Prostate gland (tissue), 2 donors: Measurements from ENCODE around the gene NFATC1.

Experiments used
- POLR2A ChIP-seq: fragments of 450-650 bp; IDR thresholded peaks from one replicate; pipeline ENCODE4 v1.6.1; 2016; ENCODE audit warnings: antibody characterized with exemption, mild to moderate bottlenecking
- POLR2AphosphoS5 ChIP-seq: sonication (generic); formaldehyde crosslinking; IDR thresholded peaks from one replicate; pipeline ENCODE4 v1.6.1; 2017; ENCODE audit warnings: antibody characterized with exemption
- TF ChIP-seq, protein P1 (sequence below), 4 experiments: fragments of 200-600 bp in 2 of 4; fragments of 450-650 bp in 2 of 4; sonication (generic) in 2 of 4; IDR thresholded peaks; 1 replicate in 3 of 4; 2 replicates in 1 of 4; pipeline ENCODE4 v1.5.1; 2016 to 2019; ENCODE audit warnings: antibody characterized with exemption in 4 of 4, mild to moderate bottlenecking in 2 of 4, moderate library complexity in 2 of 4

DNA sequence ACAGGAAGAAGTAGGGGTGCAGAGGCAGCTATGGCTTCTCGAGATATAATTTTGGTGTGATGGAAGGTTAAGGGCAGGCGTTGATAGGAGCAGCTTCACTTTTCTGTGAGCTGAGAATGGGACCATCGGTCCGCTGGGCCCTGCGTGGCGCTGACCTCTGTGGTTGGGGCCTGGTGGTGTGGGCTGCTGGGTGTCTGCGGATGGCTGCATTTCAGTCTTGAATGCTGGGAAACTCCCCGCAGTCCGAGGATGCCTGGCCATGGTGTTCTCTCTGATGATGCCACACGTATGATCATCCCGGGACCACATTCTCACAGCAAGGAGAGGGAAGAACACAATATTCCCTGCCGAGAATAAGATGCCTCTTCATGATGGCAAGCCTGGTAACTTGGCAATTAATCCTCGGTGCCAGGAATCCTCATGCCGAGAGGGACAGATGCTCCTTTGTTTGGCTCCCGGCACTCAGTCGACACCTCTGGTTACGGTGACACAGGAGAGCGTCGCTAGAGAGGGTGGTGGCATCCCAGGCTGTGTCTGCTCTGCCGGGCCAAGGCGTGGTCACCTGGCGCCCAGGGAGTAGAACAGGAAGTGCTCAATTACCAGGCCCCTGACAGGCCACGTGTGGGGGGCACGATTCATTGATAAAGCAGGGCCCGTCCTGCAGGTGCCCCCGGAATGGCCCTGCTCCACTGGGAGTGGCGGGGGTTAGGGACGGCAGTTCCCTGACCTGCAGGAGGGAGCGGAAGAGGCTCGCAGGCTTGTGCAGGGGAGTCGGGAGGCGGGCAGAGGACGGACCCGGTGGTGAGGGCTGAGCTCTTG is 164.5 kb downstream of the NFATC1 start:
- TF ChIP-seq, protein P1, sequence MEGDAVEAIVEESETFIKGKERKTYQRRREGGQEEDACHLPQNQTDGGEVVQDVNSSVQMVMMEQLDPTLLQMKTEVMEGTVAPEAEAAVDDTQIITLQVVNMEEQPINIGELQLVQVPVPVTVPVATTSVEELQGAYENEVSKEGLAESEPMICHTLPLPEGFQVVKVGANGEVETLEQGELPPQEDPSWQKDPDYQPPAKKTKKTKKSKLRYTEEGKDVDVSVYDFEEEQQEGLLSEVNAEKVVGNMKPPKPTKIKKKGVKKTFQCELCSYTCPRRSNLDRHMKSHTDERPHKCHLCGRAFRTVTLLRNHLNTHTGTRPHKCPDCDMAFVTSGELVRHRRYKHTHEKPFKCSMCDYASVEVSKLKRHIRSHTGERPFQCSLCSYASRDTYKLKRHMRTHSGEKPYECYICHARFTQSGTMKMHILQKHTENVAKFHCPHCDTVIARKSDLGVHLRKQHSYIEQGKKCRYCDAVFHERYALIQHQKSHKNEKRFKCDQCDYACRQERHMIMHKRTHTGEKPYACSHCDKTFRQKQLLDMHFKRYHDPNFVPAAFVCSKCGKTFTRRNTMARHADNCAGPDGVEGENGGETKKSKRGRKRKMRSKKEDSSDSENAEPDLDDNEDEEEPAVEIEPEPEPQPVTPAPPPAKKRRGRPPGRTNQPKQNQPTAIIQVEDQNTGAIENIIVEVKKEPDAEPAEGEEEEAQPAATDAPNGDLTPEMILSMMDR (IDR thresholded peaks at IDR 0.05) = no peak
- TF ChIP-seq POLR2AphosphoS5 (no peak), POLR2A (no peak)
